LNCaP clone FGC (cell line): ENCODE results near the gene KLF11.
"Not testable (repeated sequence)": the region's sequence is repeated elsewhere in the genome, so short reads cannot be mapped to it uniquely, and the experiment has no call there.

Experiments used
- DNase-seq: peaks from one replicate; pipeline ENCODE4 v3.0.0-alpha.2; 2011; ENCODE audit warnings: low read depth
- H3K4me3 ChIP-seq: 2 replicates; pipeline ENCODE4 v1.5.1; 2011; ENCODE audit warnings: mild to moderate bottlenecking, low read depth, low read length, control low read depth
- CTCF ChIP-seq: IDR thresholded peaks from 2 replicates; pipeline ENCODE4 v1.5.1; 2012; ENCODE audit warnings: mild to moderate bottlenecking; ENCODE audit not compliant: control insufficient read depth, insufficient read depth; ENCODE audit errors: extremely low read depth

The KLF11 gene

DNA sequence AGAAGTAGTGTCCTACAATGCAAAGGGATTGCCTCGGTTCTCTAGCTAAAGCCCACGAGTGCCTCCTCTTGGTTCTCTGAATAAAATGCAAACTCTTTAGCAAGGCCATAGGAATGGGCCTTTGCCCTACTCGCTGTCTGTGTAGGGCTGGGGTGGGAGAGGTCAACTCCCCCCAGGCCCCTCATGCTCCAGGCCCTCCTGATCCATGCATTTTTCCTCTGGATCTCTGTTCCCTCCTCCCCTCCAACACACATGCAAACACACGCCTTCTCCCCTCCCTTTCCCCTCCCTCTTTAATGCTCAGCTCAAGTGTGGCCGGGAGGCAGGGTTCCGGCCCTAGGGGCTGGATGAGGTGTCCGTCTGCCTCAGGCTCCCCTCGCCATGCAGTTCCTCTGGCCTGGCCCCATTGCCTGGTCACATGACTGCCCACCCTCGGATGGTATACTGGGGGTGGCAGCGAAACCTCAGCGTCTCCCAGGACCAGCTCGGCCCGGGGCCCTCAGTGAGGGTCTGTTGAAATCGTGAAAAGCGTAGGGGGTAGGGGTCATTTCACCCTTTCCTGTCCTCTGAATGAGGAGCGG, 14.9 kb upstream of the KLF11 start:
- DNase-seq = no peak
- TF ChIP-seq CTCF = peak; percentile 19; the same call in 1 of the 2 replicates
- H3K4me3 ChIP-seq = no peak overlapping the region

DNA sequence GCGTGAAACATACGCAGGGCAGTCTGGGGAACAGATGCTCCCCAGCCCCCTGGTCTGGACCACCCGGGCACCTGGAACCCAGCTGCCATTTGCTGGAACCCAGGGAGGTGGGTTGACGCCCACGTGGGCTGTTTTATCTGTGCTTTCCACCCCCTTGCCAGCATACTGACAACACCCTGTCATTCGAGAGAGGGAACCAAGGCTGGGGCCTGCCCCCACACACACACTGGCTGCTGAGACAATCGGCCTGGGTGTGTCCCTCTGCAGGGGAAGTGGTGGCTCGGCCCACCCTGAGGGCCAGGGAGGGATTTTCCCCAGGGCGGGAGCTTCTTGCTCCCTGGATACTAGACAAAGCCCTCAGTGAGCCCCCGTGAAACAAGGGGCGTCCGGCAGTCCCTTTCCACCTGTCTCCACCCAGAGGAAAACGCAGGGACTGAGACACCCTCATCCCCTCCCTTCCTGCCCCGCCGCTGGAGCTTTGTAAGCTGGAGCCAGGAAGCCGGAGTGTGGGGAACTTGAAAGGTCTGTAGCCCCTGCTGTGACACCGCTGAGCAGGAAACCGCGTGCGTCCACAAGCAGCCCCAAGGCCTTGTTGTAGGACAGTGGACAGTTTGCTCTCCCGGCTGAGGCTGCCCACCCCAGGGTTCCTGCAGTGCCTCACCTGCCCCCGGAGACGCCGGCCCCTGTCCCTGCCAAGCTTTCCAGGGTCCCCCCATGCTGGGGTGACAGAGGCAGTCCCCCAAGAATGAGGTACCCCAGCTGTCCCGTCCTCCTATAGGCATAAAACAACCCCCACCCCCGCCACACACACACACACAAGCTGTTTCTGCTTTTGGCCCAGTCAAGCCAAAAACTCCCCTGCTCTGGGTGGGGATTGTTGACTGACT, 14.1 kb upstream of the KLF11 start:
- no peak for TF ChIP-seq CTCF
- no peak for DNase-seq
- no peak overlapping the region for H3K4me3 ChIP-seq

GRCh38 chr2:10029875-10030223, 13.5 kb upstream of the KLF11 start:
- no peak for DNase-seq
- no peak for TF ChIP-seq CTCF
- no peak overlapping the region for H3K4me3 ChIP-seq

DNA sequence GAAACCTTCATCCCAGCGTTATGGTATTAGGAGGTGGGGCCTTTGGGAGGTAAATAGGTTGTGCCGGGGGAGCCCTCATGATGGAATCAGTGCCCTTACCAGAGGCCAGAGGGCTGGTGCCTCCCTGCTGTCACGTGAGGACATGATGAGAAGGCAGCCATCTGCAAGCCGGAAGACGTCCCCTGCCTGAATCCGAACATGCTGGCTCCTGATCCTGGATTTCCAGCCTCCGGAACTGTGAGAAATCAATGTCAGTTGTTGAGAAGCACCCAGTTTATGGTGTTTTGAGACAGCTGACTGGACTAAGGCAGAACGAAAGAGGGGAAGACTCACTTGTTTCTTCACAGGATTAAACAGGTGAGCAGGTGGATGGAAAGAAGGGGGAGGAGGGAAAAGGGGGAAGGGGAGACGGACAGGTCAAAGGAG, 13.0 kb upstream of the KLF11 start:
- TF ChIP-seq CTCF = no peak
- H3K4me3 ChIP-seq = no peak overlapping the region

GRCh38 chr2:10030798-10031197, 12.6 kb upstream of the KLF11 start:
- not testable (repeated sequence) for DNase-seq

More for the DNA sequence above, 13.0 kb upstream of the KLF11 start:
- no peak for DNase-seq

DNA sequence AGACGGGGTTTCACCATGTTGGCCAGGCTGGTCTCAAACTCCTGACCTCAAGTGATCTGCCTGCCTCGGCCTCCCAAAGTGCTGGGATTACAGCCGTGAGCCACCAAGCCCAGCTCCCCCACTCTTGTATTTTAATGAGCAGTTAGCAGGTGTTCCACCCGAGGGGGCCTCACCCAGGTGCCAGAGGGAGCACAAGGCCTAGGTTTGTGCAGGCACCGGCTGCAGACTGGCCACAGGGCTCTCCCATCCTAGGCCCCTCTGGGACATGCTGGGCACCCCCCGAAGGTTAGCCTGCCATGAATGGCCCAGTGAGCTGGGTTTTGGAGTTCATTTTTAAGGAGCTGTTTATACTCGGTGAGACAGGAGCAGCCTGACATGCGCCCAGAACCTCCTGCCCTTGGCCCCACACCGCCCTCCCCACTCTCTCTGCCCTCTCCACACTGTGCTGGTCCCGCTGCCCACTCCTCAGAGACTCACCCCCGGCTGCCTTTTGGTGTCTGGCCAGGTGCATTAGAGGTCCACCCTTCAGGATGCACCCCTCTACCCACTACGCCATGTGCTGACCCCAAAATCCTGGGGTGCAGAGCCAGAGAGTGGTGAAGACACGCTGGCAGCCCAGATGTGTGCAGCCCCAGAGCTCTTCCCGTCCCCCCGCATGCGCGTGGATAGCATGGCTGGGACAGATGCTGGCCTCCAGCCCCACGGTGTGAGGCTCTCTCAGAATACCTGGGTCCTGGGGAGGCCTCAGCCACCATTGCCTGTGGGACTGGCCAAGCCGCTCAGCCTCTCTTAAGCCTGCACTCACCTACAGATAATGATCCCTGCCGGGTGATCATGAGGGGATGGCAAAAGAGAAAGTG, 11.2 kb upstream of the KLF11 start:
- TF ChIP-seq CTCF = no peak
- no peak for DNase-seq
- no peak overlapping the region for H3K4me3 ChIP-seq

More at GRCh38 chr2:10030798-10031197, 12.6 kb upstream of the KLF11 start:
- not testable (repeated sequence) for H3K4me3 ChIP-seq

- H3K4me3 ChIP-seq = no peak overlapping the region
- no peak for DNase-seq
- TF ChIP-seq CTCF = no peak
Measured at GRCh38 chr2:10032746-10033105, 10.6 kb upstream of the KLF11 start.
